SH-SY5Y (cell line): ENCODE results near the gene F2RL2.

ENCODE experiments used
- GATA2 ChIP-seq: IDR thresholded peaks from 2 replicates; pipeline ENCODE4 v1.6.1; 2011; ENCODE audit warnings: mild to moderate bottlenecking, low read depth, low read length
- GATA3 ChIP-seq: IDR thresholded peaks from 2 replicates; pipeline ENCODE4 v1.6.1; 2011; ENCODE audit warnings: low read depth, mild to moderate bottlenecking, low read length, moderate library complexity

DNA sequence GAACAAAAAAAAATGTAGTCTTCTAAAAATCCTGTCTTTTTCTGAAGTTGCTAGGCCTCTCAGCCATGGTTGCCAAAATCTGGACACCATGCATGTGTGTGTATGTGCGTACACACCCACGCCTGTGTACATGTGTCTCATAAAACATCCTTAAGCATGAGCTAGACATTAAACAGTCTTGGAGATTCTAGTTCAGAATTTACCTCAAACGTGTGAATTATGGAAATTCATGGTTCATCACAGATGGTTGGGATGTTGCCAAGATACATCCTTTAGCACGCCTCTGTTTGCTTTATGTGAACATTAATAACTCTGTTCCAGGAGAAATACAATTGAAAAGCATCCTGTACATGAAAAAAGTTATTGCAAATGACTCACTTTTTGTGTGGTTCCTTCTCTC, 53.0 kb downstream of the F2RL2 start:
- no peak for TF ChIP-seq GATA2
- no peak for TF ChIP-seq GATA3
